K562 (cell line): ENCODE results near the gene ARL2. TPM values are rescaled to one million over a fixed set of nuclear protein-coding genes. Genes with fewer than 3 reads are reported as not detected.

Experiments
- DPF2 ChIP-seq: fragments of 450-650 bp; IDR thresholded peaks from 2 replicates; pipeline ENCODE4 v1.6.1; 2016
- HNRNPLL ChIP-seq: fragments of 200-400 bp; formaldehyde crosslinking; IDR thresholded peaks from 2 replicates; pipeline ENCODE4 v1.6.1; 2017; ENCODE audit warnings: low read length, low read depth, mild to moderate bottlenecking; ENCODE audit not compliant: poor library complexity, severe bottlenecking
- SPI1 ChIP-seq: IDR thresholded peaks from 2 replicates; pipeline ENCODE4 v1.6.1; 2011; ENCODE audit warnings: low read depth, low read length, control low read depth, borderline replicate concordance
- TEAD2 ChIP-seq: fragments of 450-650 bp; IDR thresholded peaks from 2 replicates; pipeline ENCODE4 v1.6.1; 2016; ENCODE audit warnings: missing genetic modification characterization, control low read depth, missing compliant biosample characterization
- TRIM24 ChIP-seq, 2 experiments: fragments of 450-650 bp; IDR thresholded peaks; 2 replicates each; pipeline ENCODE4 v1.6.1; 2016
- ZNF143 ChIP-seq: sonication (generic); formaldehyde crosslinking; IDR thresholded peaks from 2 replicates; pipeline ENCODE4 v1.9.0; 2022; ENCODE audit warnings: mild to moderate bottlenecking, missing genetic modification reagents
- ZNF584 ChIP-seq: fragments of 200-800 bp; sonication (Bioruptor generic); IDR thresholded peaks from 2 replicates; pipeline ENCODE4 v1.6.1; 2016; ENCODE audit warnings: low read depth, mild to moderate bottlenecking, missing genetic modification characterization, missing compliant biosample characterization
- ZNF644 ChIP-seq: fragments of 200-800 bp; sonication (Bioruptor generic); IDR thresholded peaks from 2 replicates; pipeline ENCODE4 v1.6.1; 2016; ENCODE audit warnings: low read depth, missing genetic modification characterization, missing compliant biosample characterization
- ZNF75A ChIP-seq: fragments of 450-650 bp; formaldehyde crosslinking; IDR thresholded peaks from 2 replicates; pipeline ENCODE4 v1.4.0; 2020; ENCODE audit warnings: mild to moderate bottlenecking
- polyA plus RNA-seq, 8 experiments: library from polyadenylated mRNA; depleted of rRNA in 4 of 8; stranded (reverse) in 5 of 8; unstranded in 3 of 8; fragments of >200 nt; fragmentation: Nextera tagmentation in 2 of 8; fragmentation: Illumina TruSeq in 1 of 8; extraction: Ambion mirVana in 2 of 8; extraction: Trizol in 1 of 8; gene quantifications; 2 replicates each; pipeline versions ENCODE4 v1.2.1 to v1.2.3, GENCODE V29; 2011 to 2014; ENCODE audit warnings: inconsistent platforms in 1 of 8, missing spikeins in 1 of 8
- total RNA-seq, 7 experiments: library from RNA; depleted of rRNA in 6 of 7; stranded (reverse); fragments of >200 nt in 6 of 7; fragmentation: Illumina TruSeq in 2 of 7; extraction: Trizol in 2 of 7; gene quantifications; 2 replicates each; pipeline versions ENCODE4 v1.2.1 to v1.2.3, GENCODE V29; 2011 to 2021; ENCODE audit warnings: low replicate concordance in 1 of 7
- TF ChIP-seq, protein P1 (sequence below): sonication (generic); formaldehyde crosslinking; IDR thresholded peaks from 2 replicates; pipeline ENCODE4 v1.8.0; 2022; ENCODE audit warnings: mild to moderate bottlenecking, missing genetic modification reagents
- TF ChIP-seq, protein P2 (sequence below): fragments of 450-650 bp; formaldehyde crosslinking; IDR thresholded peaks from 2 replicates; pipeline ENCODE4 v1.4.0; 2022; ENCODE audit warnings: mild to moderate bottlenecking, moderate library complexity
- TF ChIP-seq, protein P3 (sequence below): fragments of 450-650 bp; IDR thresholded peaks from 2 replicates; pipeline ENCODE4 v1.6.1; 2016; ENCODE audit warnings: borderline replicate concordance
- TF ChIP-seq, protein P4 (sequence below): fragments of 450-650 bp; IDR thresholded peaks from 2 replicates; pipeline ENCODE4 v1.6.1; 2017; ENCODE audit warnings: antibody characterized with exemption, mild to moderate bottlenecking
- TF ChIP-seq, protein P5 (sequence below): fragments of 150-350 bp; IDR thresholded peaks from 2 replicates; pipeline ENCODE4 v1.6.1; 2014; ENCODE audit warnings: low read depth, mild to moderate bottlenecking, low read length, borderline replicate concordance

The ARL2 gene
- total and polyA plus RNA-seq, 9 of the 15 experiments (the other 6 are each of a cell fraction or from before 2014, with no cell fraction given) = 5.7 to 154 (median 92.2) TPM

DNA sequence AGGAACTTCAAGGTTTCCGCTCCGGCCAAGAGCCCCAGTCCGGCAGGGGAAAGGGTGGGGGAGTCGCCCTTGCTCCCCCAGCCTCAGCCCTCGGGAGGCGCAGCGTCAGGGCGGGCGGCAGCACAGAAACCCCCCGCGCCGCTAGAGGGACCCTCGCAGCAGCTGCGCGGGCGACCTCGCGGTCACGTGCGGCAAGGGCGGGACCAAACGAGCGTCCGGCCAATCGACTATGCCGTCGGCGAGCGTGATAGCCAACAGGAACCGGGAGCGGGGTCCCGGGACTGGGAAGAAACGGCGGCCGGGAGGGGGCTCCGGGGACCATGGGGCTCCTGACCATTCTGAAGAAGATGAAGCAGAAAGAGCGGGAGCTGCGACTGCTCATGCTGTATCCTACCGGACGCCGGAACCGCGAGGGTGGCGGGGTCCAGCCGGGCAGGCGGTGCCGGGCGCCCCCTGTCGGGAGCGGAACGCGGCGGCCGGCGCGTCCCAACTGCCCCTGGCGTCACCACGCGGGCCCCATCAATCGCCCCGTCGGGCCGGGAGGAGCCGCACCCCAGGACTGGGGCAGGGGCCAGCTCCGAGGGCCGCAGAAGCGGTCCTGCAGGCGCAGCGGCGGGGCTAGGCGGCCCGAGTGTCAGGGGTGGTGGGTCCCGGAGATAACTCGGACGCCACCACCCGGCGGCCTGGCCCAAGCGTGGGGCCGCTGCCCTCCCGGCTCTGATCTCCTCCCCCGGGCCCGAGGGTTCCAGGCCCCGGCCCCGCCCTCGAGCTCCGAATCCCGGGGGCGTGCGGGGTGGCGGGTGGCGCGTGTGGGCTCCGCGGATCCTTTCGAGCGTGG lies at the start of gene ARL2 (continued):
- TF ChIP-seq, protein P1, sequence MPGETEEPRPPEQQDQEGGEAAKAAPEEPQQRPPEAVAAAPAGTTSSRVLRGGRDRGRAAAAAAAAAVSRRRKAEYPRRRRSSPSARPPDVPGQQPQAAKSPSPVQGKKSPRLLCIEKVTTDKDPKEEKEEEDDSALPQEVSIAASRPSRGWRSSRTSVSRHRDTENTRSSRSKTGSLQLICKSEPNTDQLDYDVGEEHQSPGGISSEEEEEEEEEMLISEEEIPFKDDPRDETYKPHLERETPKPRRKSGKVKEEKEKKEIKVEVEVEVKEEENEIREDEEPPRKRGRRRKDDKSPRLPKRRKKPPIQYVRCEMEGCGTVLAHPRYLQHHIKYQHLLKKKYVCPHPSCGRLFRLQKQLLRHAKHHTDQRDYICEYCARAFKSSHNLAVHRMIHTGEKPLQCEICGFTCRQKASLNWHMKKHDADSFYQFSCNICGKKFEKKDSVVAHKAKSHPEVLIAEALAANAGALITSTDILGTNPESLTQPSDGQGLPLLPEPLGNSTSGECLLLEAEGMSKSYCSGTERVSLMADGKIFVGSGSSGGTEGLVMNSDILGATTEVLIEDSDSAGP (CRISPR knock-in tag) = peak; percentile 31; the same call in 1 of the 2 replicates
- TF ChIP-seq, protein P2, sequence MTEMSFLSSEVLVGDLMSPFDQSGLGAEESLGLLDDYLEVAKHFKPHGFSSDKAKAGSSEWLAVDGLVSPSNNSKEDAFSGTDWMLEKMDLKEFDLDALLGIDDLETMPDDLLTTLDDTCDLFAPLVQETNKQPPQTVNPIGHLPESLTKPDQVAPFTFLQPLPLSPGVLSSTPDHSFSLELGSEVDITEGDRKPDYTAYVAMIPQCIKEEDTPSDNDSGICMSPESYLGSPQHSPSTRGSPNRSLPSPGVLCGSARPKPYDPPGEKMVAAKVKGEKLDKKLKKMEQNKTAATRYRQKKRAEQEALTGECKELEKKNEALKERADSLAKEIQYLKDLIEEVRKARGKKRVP (CRISPR knock-in tag) = no peak
- TF ChIP-seq TRIM24 (IDR thresholded peaks at IDR 0.05) = peak in 1 of 2 experiments; percentile 43; a peak in 1 of 4 replicates
- 0 out of 2 replicates have a peak, but pooled peaks have one; percentile 3 for TF ChIP-seq ZNF644 (tag)
- peak; percentile 26; the same call in 1 of the 2 replicates for TF ChIP-seq ZNF143 (CRISPR knock-in tag)
- no peak; the same call in 1 of the 2 replicates for TF ChIP-seq DPF2
- no peak for TF ChIP-seq ZNF75A (CRISPR knock-in tag)
- no peak for TF ChIP-seq TEAD2
- 0 out of 2 replicates have a peak, but pooled peaks have one; percentile 14 for TF ChIP-seq ZNF584 (CRISPR knock-in tag)
- TF ChIP-seq SPI1 = no peak
- TF ChIP-seq, protein P3, sequence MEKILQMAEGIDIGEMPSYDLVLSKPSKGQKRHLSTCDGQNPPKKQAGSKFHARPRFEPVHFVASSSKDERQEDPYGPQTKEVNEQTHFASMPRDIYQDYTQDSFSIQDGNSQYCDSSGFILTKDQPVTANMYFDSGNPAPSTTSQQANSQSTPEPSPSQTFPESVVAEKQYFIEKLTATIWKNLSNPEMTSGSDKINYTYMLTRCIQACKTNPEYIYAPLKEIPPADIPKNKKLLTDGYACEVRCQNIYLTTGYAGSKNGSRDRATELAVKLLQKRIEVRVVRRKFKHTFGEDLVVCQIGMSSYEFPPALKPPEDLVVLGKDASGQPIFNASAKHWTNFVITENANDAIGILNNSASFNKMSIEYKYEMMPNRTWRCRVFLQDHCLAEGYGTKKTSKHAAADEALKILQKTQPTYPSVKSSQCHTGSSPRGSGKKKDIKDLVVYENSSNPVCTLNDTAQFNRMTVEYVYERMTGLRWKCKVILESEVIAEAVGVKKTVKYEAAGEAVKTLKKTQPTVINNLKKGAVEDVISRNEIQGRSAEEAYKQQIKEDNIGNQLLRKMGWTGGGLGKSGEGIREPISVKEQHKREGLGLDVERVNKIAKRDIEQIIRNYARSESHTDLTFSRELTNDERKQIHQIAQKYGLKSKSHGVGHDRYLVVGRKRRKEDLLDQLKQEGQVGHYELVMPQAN = peak; percentile 85
- peak; percentile 41 for TF ChIP-seq HNRNPLL
- TF ChIP-seq, protein P4, sequence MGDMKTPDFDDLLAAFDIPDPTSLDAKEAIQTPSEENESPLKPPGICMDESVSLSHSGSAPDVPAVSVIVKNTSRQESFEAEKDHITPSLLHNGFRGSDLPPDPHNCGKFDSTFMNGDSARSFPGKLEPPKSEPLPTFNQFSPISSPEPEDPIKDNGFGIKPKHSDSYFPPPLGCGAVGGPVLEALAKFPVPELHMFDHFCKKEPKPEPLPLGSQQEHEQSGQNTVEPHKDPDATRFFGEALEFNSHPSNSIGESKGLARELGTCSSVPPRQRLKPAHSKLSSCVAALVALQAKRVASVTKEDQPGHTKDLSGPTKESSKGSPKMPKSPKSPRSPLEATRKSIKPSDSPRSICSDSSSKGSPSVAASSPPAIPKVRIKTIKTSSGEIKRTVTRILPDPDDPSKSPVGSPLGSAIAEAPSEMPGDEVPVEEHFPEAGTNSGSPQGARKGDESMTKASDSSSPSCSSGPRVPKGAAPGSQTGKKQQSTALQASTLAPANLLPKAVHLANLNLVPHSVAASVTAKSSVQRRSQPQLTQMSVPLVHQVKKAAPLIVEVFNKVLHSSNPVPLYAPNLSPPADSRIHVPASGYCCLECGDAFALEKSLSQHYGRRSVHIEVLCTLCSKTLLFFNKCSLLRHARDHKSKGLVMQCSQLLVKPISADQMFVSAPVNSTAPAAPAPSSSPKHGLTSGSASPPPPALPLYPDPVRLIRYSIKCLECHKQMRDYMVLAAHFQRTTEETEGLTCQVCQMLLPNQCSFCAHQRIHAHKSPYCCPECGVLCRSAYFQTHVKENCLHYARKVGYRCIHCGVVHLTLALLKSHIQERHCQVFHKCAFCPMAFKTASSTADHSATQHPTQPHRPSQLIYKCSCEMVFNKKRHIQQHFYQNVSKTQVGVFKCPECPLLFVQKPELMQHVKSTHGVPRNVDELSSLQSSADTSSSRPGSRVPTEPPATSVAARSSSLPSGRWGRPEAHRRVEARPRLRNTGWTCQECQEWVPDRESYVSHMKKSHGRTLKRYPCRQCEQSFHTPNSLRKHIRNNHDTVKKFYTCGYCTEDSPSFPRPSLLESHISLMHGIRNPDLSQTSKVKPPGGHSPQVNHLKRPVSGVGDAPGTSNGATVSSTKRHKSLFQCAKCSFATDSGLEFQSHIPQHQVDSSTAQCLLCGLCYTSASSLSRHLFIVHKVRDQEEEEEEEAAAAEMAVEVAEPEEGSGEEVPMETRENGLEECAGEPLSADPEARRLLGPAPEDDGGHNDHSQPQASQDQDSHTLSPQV = peak; percentile 86
- TF ChIP-seq, protein P5, sequence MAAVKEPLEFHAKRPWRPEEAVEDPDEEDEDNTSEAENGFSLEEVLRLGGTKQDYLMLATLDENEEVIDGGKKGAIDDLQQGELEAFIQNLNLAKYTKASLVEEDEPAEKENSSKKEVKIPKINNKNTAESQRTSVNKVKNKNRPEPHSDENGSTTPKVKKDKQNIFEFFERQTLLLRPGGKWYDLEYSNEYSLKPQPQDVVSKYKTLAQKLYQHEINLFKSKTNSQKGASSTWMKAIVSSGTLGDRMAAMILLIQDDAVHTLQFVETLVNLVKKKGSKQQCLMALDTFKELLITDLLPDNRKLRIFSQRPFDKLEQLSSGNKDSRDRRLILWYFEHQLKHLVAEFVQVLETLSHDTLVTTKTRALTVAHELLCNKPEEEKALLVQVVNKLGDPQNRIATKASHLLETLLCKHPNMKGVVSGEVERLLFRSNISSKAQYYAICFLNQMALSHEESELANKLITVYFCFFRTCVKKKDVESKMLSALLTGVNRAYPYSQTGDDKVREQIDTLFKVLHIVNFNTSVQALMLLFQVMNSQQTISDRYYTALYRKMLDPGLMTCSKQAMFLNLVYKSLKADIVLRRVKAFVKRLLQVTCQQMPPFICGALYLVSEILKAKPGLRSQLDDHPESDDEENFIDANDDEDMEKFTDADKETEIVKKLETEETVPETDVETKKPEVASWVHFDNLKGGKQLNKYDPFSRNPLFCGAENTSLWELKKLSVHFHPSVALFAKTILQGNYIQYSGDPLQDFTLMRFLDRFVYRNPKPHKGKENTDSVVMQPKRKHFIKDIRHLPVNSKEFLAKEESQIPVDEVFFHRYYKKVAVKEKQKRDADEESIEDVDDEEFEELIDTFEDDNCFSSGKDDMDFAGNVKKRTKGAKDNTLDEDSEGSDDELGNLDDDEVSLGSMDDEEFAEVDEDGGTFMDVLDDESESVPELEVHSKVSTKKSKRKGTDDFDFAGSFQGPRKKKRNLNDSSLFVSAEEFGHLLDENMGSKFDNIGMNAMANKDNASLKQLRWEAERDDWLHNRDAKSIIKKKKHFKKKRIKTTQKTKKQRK = no peak
